Measurements from ENCODE around the gene CADM1. TPM values are rescaled to one million over a fixed set of nuclear protein-coding genes. Genes with fewer than 3 reads are reported as not detected.

The CADM1 gene
- total and polyA plus RNA-seq, 9 of the 15 experiments (the other 6 are each of a cell fraction or from before 2014, with no cell fraction given) = 0.42 TPM; not detected in 8

GRCh38 chr11:115407496-115407895 is 96.7 kb downstream of the CADM1 start:
- no peak for DNase-seq (ENCODE audit: extremely low read depth in 1 of 4, low spot score in 3 of 4)
- Histone ChIP-seq H3K9ac (ENCODE audit: insufficient read depth in 1 of 2, low read depth in 2 of 2, low read length in 2 of 2) (no peak overlapping the region), H4K20me1 (replicated peaks; ENCODE audit: control insufficient read depth, insufficient read depth, low read length) (no peaks in the 10 kb centered on the region), H3K27me3 (ENCODE audit: control insufficient read depth in 2 of 2, insufficient read depth in 2 of 2, low read length in 2 of 2) (no peaks in the 10 kb centered on the region), H3K4me2 (ENCODE audit: insufficient read depth, low read length) (no peak overlapping the region), H3K36me3 (ENCODE audit: control insufficient read depth, insufficient read depth, low read length) (no peaks in the 10 kb centered on the region), H2AFZ (ENCODE audit: low read depth, low read length) (no peak overlapping the region), H3K9me3 (replicated peaks; ENCODE audit: control insufficient read depth, insufficient read depth, low read depth, low read length) (no peaks in the 10 kb centered on the region), H3K9me1 (ENCODE audit: control insufficient read depth, insufficient read depth, low read length) (no peaks in the 10 kb centered on the region), H3K4me3 (no peak overlapping the region), H3K79me2 (ENCODE audit: control insufficient read depth, insufficient read depth, low read length) (no peaks in the 10 kb centered on the region), H3K27ac (ENCODE audit: extremely low read depth, low read depth, low read length) (no peak overlapping the region), H3K4me1 (replicated peaks in 1 of 2; ENCODE audit: control insufficient read depth in 2 of 2, insufficient read depth in 2 of 2, low read length in 2 of 2) (no peaks in the 10 kb centered on the region)
- ChIA-PET CTCF (ENCODE audit: low intra/inter-chr PET ratio) (no interaction called here), POLR2A (no interaction called here)
- ATAC-seq = no peak
- intact Hi-C loops (cut with micrococcal nuclease) = no loop called here
- 0% methylated on average over 4 of the region's 5 CpGs for WGBS (ENCODE audit: insufficient coverage, low coverage, missing lambda C conversion rate)
- no TSS peak for BruUV-seq (replicated peaks)
- in situ Hi-C loops (cut with MboI) = no loop called here
- no peak for FAIRE-seq
- no peak for TF ChIP-seq BCLAF1 (IDR thresholded peaks at IDR 0.05; ENCODE audit: borderline replicate concordance in 1 of 2, control insufficient read depth in 1 of 2, low read depth in 2 of 2, low read length in 1 of 2)
- no peak for TF ChIP-seq ZNF592 (IDR thresholded peaks at IDR 0.05)
- TF ChIP-seq SMARCC2 (IDR thresholded peaks at IDR 0.05; ENCODE audit: low read depth) = no peak
- TF ChIP-seq BHLHE40 (IDR thresholded peaks at IDR 0.05; ENCODE audit: low read length) = no peak
- TF ChIP-seq ZBTB40 (IDR thresholded peaks at IDR 0.05) = no peak
- TF ChIP-seq ZBTB40 (CRISPR knock-in tag; IDR thresholded peaks at IDR 0.05) = no peak

Measured in K562 (cell line).